GM23338 (cell line): Measurements from ENCODE around the gene ADGRL3. TPM values are rescaled to one million over a fixed set of nuclear protein-coding genes. Genes with fewer than 3 reads are reported as not detected.

ENCODE experiments used
- ATAC-seq: fragments of 200-7000 bp; cut with Tn5 transposase; 3 replicates; pipeline ENCODE4 v1.9.1; 2020
- DNase-seq: peaks from one replicate; pipeline ENCODE4 v3.0.0-alpha.2; 2015; ENCODE audit warnings: low spot score
- H2AFZ ChIP-seq: fragments of 200-600 bp; sonication (generic); 2 replicates; pipeline ENCODE4 v1.8.0; 2016; ENCODE audit warnings: antibody characterized with exemption, mild to moderate bottlenecking, moderate library complexity
- H3F3A ChIP-seq: fragments of 200-600 bp; sonication (generic); replicated peaks from 2 replicates; pipeline ENCODE4 v1.8.0; 2017; ENCODE audit warnings: antibody characterized with exemption, mixed run types, low read depth
- H3K27ac ChIP-seq: fragments of 200-600 bp; sonication (generic); 2 replicates; pipeline ENCODE4 v1.6.1; 2016; ENCODE audit warnings: low read depth
- H3K27me3 ChIP-seq: fragments of 200-600 bp; sonication (generic); 2 replicates; pipeline ENCODE4 v1.8.0; 2016; ENCODE audit warnings: mild to moderate bottlenecking, mixed run types, moderate library complexity; ENCODE audit not compliant: insufficient read depth
- H3K36me3 ChIP-seq: fragments of 200-600 bp; sonication (generic); 2 replicates; pipeline ENCODE4 v1.8.0; 2016; ENCODE audit warnings: mild to moderate bottlenecking; ENCODE audit not compliant: insufficient read depth
- H3K4me1 ChIP-seq: fragments of 200-600 bp; sonication (generic); 2 replicates; pipeline ENCODE4 v1.8.0; 2016; ENCODE audit warnings: mild to moderate bottlenecking, moderate library complexity; ENCODE audit not compliant: insufficient read depth
- H3K4me2 ChIP-seq: fragments of 200-600 bp; sonication (generic); 2 replicates; pipeline ENCODE4 v1.7.1; 2017; ENCODE audit warnings: mixed run types
- H3K4me3 ChIP-seq: fragments of 200-600 bp; sonication (generic); 2 replicates; pipeline ENCODE4 v1.6.1; 2016; ENCODE audit warnings: mixed run types
- H3K79me2 ChIP-seq: fragments of 200-600 bp; sonication (generic); replicated peaks from 2 replicates; pipeline ENCODE4 v1.8.0; 2017; ENCODE audit warnings: mild to moderate bottlenecking; ENCODE audit not compliant: insufficient read depth
- H3K9me2 ChIP-seq: fragments of 200-600 bp; sonication (generic); 2 replicates; pipeline ENCODE4 v1.8.0; 2017; ENCODE audit not compliant: insufficient read depth
- H4K20me1 ChIP-seq: fragments of 200-600 bp; sonication (generic); replicated peaks from 2 replicates; pipeline ENCODE4 v1.8.0; 2017; ENCODE audit warnings: mild to moderate bottlenecking; ENCODE audit not compliant: insufficient read depth
- H3K27ac Mint-ChIP-seq: 2 replicates; pipeline ENCODE4 v1.8.0; 2020; ENCODE audit warnings: inconsistent platforms, mild to moderate bottlenecking, moderate library complexity, mixed read lengths
- H3K27me3 Mint-ChIP-seq: 3 replicates; pipeline ENCODE4 v1.8.0; 2022; ENCODE audit warnings: low read depth, mild to moderate bottlenecking, moderate library complexity, mixed read lengths, inconsistent platforms; ENCODE audit not compliant: insufficient read depth, poor library complexity
- H3K36me3 Mint-ChIP-seq: 3 replicates; pipeline ENCODE4 v1.8.0; 2021; ENCODE audit warnings: low read depth, mild to moderate bottlenecking, inconsistent platforms, moderate library complexity, mixed read lengths
- H3K4me1 Mint-ChIP-seq: 3 replicates; pipeline ENCODE4 v1.8.0; 2020; ENCODE audit warnings: mild to moderate bottlenecking, inconsistent platforms, mixed read lengths
- H3K4me3 Mint-ChIP-seq: 3 replicates; pipeline ENCODE4 v1.8.0; 2021; ENCODE audit warnings: moderate library complexity, mild to moderate bottlenecking, inconsistent platforms, mixed read lengths
- H3K9me3 Mint-ChIP-seq: 3 replicates; pipeline ENCODE4 v1.8.0; 2020; ENCODE audit warnings: moderate library complexity, mild to moderate bottlenecking, inconsistent platforms, mixed read lengths
- CTCF ChIP-seq, 2 experiments: fragments of 200-600 bp in 1 of 2; sonication (generic) in 1 of 2; conservative IDR thresholded peaks; 2 replicates each; pipeline versions ENCODE4 v1.5.1 to v1.6.1; 2016 to 2017; ENCODE audit warnings: antibody characterized with exemption in 2 of 2, low read depth in 2 of 2, mild to moderate bottlenecking in 2 of 2, moderate library complexity in 1 of 2
- EZH2 ChIP-seq: fragments of 200-600 bp; sonication (generic); IDR thresholded peaks from one replicate; pipeline ENCODE4 v1.8.0; 2017; ENCODE audit warnings: antibody characterized with exemption, mild to moderate bottlenecking, low read depth; ENCODE audit not compliant: unreplicated experiment
- EZH2phosphoT487 ChIP-seq: fragments of 200-600 bp; sonication (generic); IDR thresholded peaks from one replicate; pipeline ENCODE4 v1.8.1; 2018; ENCODE audit warnings: antibody characterized with exemption; ENCODE audit not compliant: unreplicated experiment
- JUNB ChIP-seq: IDR thresholded peaks from one replicate; pipeline ENCODE4 v1.6.1; 2016; ENCODE audit warnings: antibody characterized with exemption; ENCODE audit not compliant: unreplicated experiment
- REST ChIP-seq: IDR thresholded peaks from one replicate; pipeline ENCODE4 v1.6.1; 2018; ENCODE audit warnings: antibody characterized with exemption; ENCODE audit not compliant: unreplicated experiment
- ZNF462 ChIP-seq: fragments of 250-450 bp; sonication (Bioruptor Pico); IDR thresholded peaks from 2 replicates; pipeline ENCODE4 v1.5.0; 2020; ENCODE audit warnings: mild to moderate bottlenecking, moderate library complexity
- polyA plus RNA-seq: library from polyadenylated mRNA; unstranded; fragments of >200 nt; fragmentation: Nextera tagmentation; extraction: Ambion mirVana; gene quantifications from 2 replicates; pipeline ENCODE4 v1.2.1, GENCODE V29; 2016
- total RNA-seq: library from RNA; depleted of rRNA; stranded (reverse); fragments of >200 nt; shearing (Covaris generic); gene quantifications from 2 replicates; pipeline ENCODE4 v1.2.3, GENCODE V29; 2014

ADGRL3 gene
- total and polyA plus RNA-seq, 2 experiments from 2014 or later = 9.7 to 16.5 TPM

GRCh38 chr4:61934198-61934597, 734.1 kb downstream of the ADGRL3 start (continued):
- TF ChIP-seq ZNF462 (CRISPR knock-in tag) (no peak), JUNB (no peak), EZH2phosphoT487 (no peak)

GRCh38 chr4:61938250-61938846, 738.2 kb downstream of the ADGRL3 start:
- Histone ChIP-seq H2AFZ (no peak overlapping the region), H3K4me2 (no peak overlapping the region), H3K36me3 (no peaks in the 10 kb centered on the region), H3K27me3 (no peaks in the 10 kb centered on the region), H3K79me2 (no peaks in the 10 kb centered on the region), H3F3A (no peaks in the 10 kb centered on the region), H3K4me3 (no peak overlapping the region), H3K27ac (no peak overlapping the region), H3K9me2 (no peaks in the 10 kb centered on the region), H4K20me1 (no peaks in the 10 kb centered on the region), H3K4me1 (no peaks in the 10 kb centered on the region)
- H3K27ac Mint-ChIP-seq = no peak overlapping the region
- peak; percentile 63 for ATAC-seq
- no peaks in the 10 kb centered on the region for H3K27me3 Mint-ChIP-seq
- DNase-seq = peak; percentile 48
- H3K36me3 Mint-ChIP-seq = no peaks in the 10 kb centered on the region; the same call in 2 of the 3 replicates
- no peak overlapping the region for H3K4me3 Mint-ChIP-seq
- no peaks in the 10 kb centered on the region for H3K9me3 Mint-ChIP-seq
- peaks cover 6% of the 10 kb centered on the region; the same call in 2 of the 3 replicates for H3K4me1 Mint-ChIP-seq
- no peak for TF ChIP-seq EZH2
- no peak; a peak in 1 of 4 replicates for TF ChIP-seq CTCF (conservative IDR thresholded peaks at IDR 0.05; ENCODE audit: low read depth in 2 of 2)
- no peak for TF ChIP-seq JUNB
- TF ChIP-seq REST = no peak
- TF ChIP-seq EZH2phosphoT487 = no peak
